Stimulated activated CD8-positive, alpha-beta memory T cell treated with anti-CD3 and anti-CD28 coated beads, Interleukin-15, amount 100 ng/mL, for 24 hours (primary cell): ENCODE results near the gene CFAP221.

ENCODE experiments used
- DNase-seq: peaks from one replicate; pipeline ENCODE4 v3.0.0-alpha.2; 2020; ENCODE audit warnings: low read depth

CFAP221 gene

GRCh38 chr2:119681203-119681867 lies 137.1 kb downstream of the CFAP221 start:
- DNase-seq, result no peak

GRCh38 chr2:119681868-119682220 lies 137.6 kb downstream of the CFAP221 start:
- DNase-seq, result no peak

GRCh38 chr2:119682578-119682977 lies 138.3 kb downstream of the CFAP221 start:
- DNase-seq, result no peak

DNA sequence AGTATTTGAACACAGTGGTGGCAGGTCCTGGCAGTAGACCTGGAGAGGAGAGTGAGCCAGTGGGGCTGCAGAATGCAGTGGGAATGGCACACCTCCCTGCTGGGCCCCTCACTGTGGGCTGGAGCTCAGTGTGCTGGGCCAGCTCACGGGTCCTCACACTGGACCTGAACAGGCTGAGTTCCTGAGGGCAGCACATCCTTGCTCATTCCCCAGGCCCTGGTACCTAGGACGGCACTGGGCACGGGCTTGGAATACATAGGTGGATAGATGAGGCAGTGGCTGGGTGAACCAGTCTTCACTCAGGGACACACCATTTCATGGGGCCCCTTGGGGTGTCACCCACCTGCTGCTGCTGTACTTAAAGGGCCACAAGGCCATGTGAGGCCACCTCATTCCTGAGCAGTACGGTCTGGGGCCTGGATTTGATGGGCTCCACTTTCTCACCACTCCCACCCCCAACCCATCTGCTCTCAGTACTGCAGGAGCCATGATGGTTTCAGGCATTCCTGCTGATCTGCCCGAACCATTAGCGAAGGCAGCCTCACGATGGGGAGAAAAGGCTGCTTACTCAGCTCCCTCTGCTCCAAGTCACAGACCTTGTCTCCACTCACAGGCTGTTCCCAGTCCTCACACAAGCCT lies 138.9 kb downstream of the CFAP221 start:
- no peak for DNase-seq

DNA sequence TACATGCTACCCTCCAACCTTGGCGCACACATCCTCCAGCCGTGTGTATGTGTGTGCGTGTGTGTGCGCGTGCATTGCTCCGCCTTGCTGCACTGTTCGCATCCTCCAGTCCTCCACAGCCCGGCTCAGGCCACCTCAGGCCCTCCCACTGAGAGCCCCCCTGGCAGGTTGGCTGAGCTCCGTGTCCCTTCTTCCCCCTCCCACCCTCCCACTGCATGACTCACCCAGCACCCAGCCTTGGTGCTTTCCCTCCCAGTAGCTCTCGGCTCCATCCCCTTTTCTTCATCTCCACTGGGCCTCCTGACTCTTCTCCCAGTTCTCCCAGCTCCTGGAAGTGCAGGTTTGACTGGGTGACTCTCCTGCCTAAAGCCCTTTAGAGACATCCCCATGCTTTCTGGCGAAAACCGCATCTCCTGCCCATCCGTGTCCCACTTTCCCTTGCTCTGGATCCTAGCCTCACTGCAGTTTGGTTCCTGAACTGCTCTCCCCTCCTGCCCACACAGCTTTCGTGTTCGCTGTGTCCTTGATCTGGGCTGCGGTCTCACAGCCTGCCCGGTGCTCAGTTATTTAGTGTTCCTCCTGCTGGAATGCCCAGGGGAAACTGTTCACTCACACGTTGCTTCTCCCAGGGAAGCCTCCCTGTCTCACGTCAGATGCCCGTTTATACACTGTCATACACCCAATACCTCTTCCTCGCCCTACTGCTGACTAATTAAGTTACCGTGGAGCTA lies 139.6 kb downstream of the CFAP221 start:
- no peak for DNase-seq

DNA sequence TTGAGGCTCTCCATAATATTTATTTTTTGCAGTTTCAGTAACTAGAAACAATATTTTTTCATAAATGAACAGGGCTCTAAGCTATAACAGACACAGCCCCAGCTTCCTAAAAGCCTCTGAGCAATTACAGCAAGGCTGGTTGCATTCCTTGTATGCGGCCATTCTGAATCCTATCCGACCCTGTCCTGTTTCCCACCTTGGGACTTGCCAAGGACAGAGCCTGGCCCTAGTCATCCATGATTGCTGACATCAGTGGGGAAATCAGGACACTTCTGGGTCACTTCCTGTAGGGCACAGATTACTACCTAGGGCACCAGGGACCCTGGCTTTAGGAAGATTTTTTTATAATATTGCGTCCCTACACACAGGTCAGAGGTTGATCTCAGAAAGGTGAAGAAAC lies 140.3 kb downstream of the CFAP221 start:
- no peak for DNase-seq

- DNase-seq, result no peak
These were observed 144.4 kb downstream of the CFAP221 start for GRCh38 chr2:119688616-119689015.

DNA sequence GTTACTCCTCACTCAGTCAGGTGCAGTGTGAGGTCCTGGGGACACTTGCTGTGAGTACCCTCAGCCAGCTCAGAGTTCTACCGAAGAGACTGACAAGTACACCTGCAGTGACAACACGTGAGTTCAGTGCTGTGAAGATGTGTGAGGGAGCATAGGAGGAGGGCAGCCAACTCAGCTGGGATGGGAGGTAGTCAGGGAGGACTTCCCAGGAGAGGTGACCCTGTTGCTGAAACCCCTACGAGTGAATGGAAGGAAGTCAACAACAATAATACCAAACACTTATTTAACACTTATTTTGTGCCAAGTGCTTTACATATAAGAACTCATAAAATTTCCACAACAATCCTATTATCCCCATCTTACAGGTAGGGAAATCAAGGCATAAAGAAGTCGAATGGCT lies 145.0 kb downstream of the CFAP221 start:
- no peak for DNase-seq

GRCh38 chr2:119691189-119691588 lies 146.9 kb downstream of the CFAP221 start:
- DNase-seq, result no peak

- DNase-seq, result no peak
These were observed 147.5 kb downstream of the CFAP221 start for GRCh38 chr2:119691651-119692245.

DNA sequence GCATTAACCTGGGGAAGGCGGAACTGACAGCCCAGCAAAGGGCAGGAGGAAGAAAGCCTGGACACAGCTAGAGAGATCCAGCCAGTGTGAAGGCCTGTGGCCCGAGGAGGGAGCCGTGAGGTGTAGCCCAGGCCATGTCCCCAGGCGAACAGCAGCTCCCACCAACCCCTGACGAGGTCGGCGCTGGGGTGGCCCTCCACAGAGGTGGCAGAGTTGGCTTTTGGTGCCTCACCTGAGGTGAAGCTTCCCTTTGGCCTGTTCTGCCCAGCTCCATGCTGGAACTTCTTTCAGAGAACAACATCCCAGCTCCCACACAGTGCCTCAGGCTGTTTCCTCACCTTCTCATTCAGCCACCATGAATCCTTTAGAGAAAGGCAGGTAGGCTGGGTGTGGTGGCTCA lies 148.1 kb downstream of the CFAP221 start:
- DNase-seq, result no peak

DNA sequence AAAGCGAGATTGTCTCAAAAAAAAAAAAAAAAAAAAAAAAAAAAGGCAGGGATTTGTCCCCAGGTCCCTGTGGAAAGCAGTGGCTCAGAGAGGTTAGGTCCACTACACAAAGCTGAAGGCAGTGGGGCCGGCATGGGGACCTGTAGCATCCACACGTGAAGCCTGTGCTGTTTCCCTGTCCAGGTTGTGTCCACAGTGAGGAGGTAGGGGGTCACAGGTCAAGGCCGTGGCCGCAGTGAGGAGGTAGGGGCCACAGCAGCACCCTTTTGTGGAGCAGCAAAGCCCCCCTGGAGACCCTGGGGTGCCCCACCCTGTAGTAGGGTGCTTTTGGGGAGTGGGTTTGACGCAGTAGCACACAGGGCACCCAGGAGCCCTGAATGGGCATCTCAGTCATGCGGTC lies 148.7 kb downstream of the CFAP221 start:
- no peak for DNase-seq

- no peak for DNase-seq
These were observed 149.3 kb downstream of the CFAP221 start for GRCh38 chr2:119693567-119693966.

- no peak for DNase-seq
These were observed 149.7 kb downstream of the CFAP221 start for GRCh38 chr2:119693967-119694366.

GRCh38 chr2:119694470-119694844 lies 150.2 kb downstream of the CFAP221 start:
- DNase-seq, result no peak

- DNase-seq, result no peak
These were observed 150.7 kb downstream of the CFAP221 start for GRCh38 chr2:119694845-119695521.

DNA sequence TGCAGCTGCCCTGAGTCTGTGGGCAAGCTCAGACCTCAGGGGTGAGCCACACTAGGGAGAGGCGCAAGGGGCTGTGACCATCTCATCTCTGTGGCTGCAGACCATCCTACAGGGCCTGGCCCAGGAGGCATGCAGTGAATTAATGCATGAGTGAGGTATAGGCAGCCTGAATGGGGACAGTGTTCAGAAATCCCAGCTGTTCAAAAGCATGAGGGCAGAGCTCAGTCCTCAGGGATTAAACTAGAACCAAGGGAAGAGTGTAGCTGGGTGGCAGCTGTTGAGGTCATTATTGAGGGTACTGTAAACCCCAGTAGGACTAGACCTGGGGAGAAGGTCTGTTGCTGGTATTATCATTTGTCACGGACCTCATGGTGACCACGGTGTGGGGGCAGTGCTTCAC lies 151.8 kb downstream of the CFAP221 start:
- DNase-seq, result no peak

- no peak for DNase-seq
These were observed 152.3 kb downstream of the CFAP221 start for GRCh38 chr2:119696494-119697030.

DNA sequence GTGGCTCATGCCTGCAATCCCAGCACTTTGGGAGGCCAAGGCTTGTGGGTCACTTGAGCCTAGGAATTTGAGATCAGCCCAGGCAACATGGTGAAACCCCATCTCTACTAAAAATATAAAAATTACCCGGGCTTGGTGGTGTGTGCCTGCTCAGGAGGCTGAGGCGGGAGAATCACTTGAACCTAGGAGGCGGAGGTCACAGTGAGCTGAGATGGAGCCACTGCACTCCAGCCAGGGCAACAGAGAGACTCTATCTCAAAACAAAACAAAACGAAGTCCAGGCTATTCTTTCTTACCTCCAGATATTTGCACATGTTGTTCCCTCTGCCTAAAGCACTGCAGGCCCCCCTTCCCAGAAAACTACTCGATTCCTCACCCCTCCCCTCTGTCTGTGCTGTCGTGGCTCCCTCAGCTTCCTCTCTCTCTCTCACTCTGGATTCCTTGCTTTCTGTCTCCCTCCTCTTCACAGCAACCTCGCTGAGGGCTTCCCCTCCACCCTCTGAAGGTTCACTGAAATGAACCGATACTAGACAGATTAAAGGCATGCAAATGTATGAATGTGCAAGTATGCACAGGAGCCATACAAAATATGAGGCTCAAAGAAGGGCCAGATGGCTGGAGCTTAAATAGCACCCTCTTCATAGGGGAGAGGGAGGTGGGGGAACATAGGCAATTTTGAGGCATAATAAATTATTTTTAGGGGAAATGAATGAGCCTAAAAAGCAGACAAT lies 153.2 kb downstream of the CFAP221 start:
- DNase-seq, result no peak

- no peak for DNase-seq
These were observed 154.0 kb downstream of the CFAP221 start for GRCh38 chr2:119698246-119698645.

- DNase-seq, result no peak
These were observed 154.9 kb downstream of the CFAP221 start for GRCh38 chr2:119699016-119699606.
